Stomach (tissue), 9 donors: ENCODE results near the gene TRPC6. TPM values are rescaled to one million over a fixed set of nuclear protein-coding genes. Genes with fewer than 3 reads are reported as not detected.

Experiments used
- DNase-seq, 2 donors: peaks; one replicate each; pipeline versions ENCODE4 v3.0.0 to v3.0.0-alpha.2; 2013 to 2019
- H3K27ac ChIP-seq, 5 donors: fragments of 200-600 bp in 4 of 5; sonication (generic) in 4 of 5; one replicate each; pipeline ENCODE4 v1.5.1; 2013 to 2019; ENCODE audit warnings: mild to moderate bottlenecking in 1 of 5, moderate library complexity in 1 of 5
- H3K27me3 ChIP-seq, 3 donors: fragments of 200-600 bp; sonication (generic); one replicate each; pipeline ENCODE4 v1.5.1; 2017 to 2019; ENCODE audit warnings: mixed run types in 1 of 3
- H3K36me3 ChIP-seq, 4 donors: fragments of 200-600 bp; sonication (generic); 1 replicate in 3 of 4; 2 replicates in 1 of 4; pipeline ENCODE4 v1.5.1; 2016 to 2019
- H3K4me1 ChIP-seq, 4 donors: fragments of 200-600 bp; sonication (generic); one replicate each; pipeline ENCODE4 v1.5.1; 2016 to 2019
- H3K4me3 ChIP-seq, 4 donors: fragments of 200-600 bp; sonication (generic) in 3 of 4; one replicate each; pipeline ENCODE4 v1.5.1; 2016 to 2019; ENCODE audit warnings: mild to moderate bottlenecking in 1 of 4
- H3K9me3 ChIP-seq, 4 donors: fragments of 200-600 bp; sonication (generic); one replicate each; pipeline ENCODE4 v1.5.1; 2016 to 2019
- CTCF ChIP-seq, 7 experiments: fragments of 450-650 bp in 4 of 7; fragments of 200-600 bp in 3 of 7; sonication (generic) in 3 of 7; IDR thresholded peaks; one replicate each; pipeline ENCODE4 v1.5.1; 2016 to 2019; ENCODE audit warnings: antibody characterized with exemption in 7 of 7, control low read depth in 2 of 7, mild to moderate bottlenecking in 1 of 7
- EP300 ChIP-seq: sonication (generic); formaldehyde crosslinking; IDR thresholded peaks from one replicate; pipeline ENCODE4 v1.6.1; 2017; ENCODE audit warnings: antibody characterized with exemption
- POLR2A ChIP-seq, 4 donors: fragments of 450-650 bp; IDR thresholded peaks; one replicate each; pipeline ENCODE4 v1.6.1; 2016; ENCODE audit warnings: antibody characterized with exemption in 4 of 4, control low read depth in 2 of 4, mild to moderate bottlenecking in 1 of 4, moderate library complexity in 1 of 4
- POLR2AphosphoS5 ChIP-seq, 3 donors: sonication (generic); formaldehyde crosslinking; IDR thresholded peaks; one replicate each; pipeline ENCODE4 v1.6.1; 2016; ENCODE audit warnings: antibody characterized with exemption in 3 of 3
- WGBS, 5 donors: extraction: QIAGEN DNeasy Blood & Tissue Kit in 3 of 5; methylation state at CpG; one replicate each; pipeline versions ENCODE4 v1.1.5 to v1.1.7; 2013 to 2018; 5-methylcytosine and 5-hydroxymethylcytosine counted together
- intact Hi-C: fragments of 100-400 bp; cut with DNase I; formaldehyde crosslinking; loops from one replicate; pipeline ENCODE4 v1.15.1; 2023; ENCODE audit warnings: low total_unique reads
- polyA plus RNA-seq, 3 donors: library from polyadenylated mRNA; stranded (reverse); fragments of 200-250 nt; gene quantifications; one replicate each; pipeline ENCODE4 v1.2.3, GENCODE V29; 2013
- small RNA-seq, 4 donors: library from RNA; depleted of rRNA; stranded (forward); fragments of <200 nt; gene quantifications; one replicate each; pipeline ENCODE3, GENCODE V24; 2016
- total RNA-seq, 5 donors: library from RNA; depleted of rRNA; stranded (reverse); fragments of >200 nt; gene quantifications; one replicate each; pipeline versions ENCODE4 v1.1.0 to v1.2.3, GENCODE V29; 2014 to 2016
- donor health status: healthy with polysubstance abuse.
- donor health status: Bipolar disorder and iron deficiency.
- donor health status: healthy.

Gene TRPC6
- total and polyA plus RNA-seq, 8 donors, result 0.50 to 23.7 (median 2.0) TPM

- H3K9me3 ChIP-seq, result peaks cover 0 to 13% (median 2%) of the 10 kb centered on the region in 4 donors
- TF ChIP-seq EP300 (no peak), CTCF (IDR thresholded peaks at IDR 0.05) (peak in 3 of 7 experiments; percentile 11 to 60 (median 39))
- H3K4me1 ChIP-seq, result peaks cover 3 to 23% (median 16%) of the 10 kb centered on the region in 4 donors
- no peaks in the 10 kb centered on the region for H3K36me3 ChIP-seq
- H3K27ac ChIP-seq, result no peak overlapping the region
- no peaks in the 10 kb centered on the region for H3K27me3 ChIP-seq
- DNase-seq, result peak in 1 of 2 donors; percentile 53
- no peak overlapping the region for H3K4me3 ChIP-seq
- intact Hi-C loops, result no loop called here
- WGBS, 5 donors, result 54 to 100% (median 81%) methylated on average over 1 of the region's 1 CpG
These were observed 154.9 kb downstream of the TRPC6 start for GRCh38 chr11:101428918-101429317.

- no peak overlapping the region for H3K4me3 ChIP-seq
- no peaks in the 10 kb centered on the region for H3K9me3 ChIP-seq
- no peak for DNase-seq
- H3K36me3 ChIP-seq, result no peaks in the 10 kb centered on the region
- no peaks in the 10 kb centered on the region for H3K27me3 ChIP-seq
- H3K4me1 ChIP-seq, result no peaks in the 10 kb centered on the region
- intact Hi-C loops, result no loop called here
- no peak for TF ChIP-seq POLR2A (IDR thresholded peaks at IDR 0.05)
- no peak for TF ChIP-seq EP300
- no peak for TF ChIP-seq CTCF (IDR thresholded peaks at IDR 0.05)
- TF ChIP-seq POLR2AphosphoS5 (IDR thresholded peaks at IDR 0.05), result no peak
- WGBS, 5 donors, result 54 to 80% (median 65%) methylated on average over 2 of the region's 2 CpGs
- H3K27ac ChIP-seq, result no peak overlapping the region
These were observed 176.5 kb downstream of the TRPC6 start for GRCh38 chr11:101407324-101407723.

Small RNAs within 50 kb of the gene (small RNA-seq; reads per million reads assigned to genes)
- 0 to 0.20 (median 0) reads per million in 4 donors for gene MIR3920
